IMR-90 (cell line): ENCODE measurements around the gene CCDC148. TPM values are rescaled to one million over a fixed set of nuclear protein-coding genes. Genes with fewer than 3 reads are reported as not detected.

Source experiments
- ATAC-seq: fragments of 200-7000 bp; cut with Tn5 transposase; 2 replicates; pipeline ENCODE4 v1.9.1; 2020; ENCODE audit warnings: low read depth, mild to moderate bottlenecking, moderate library complexity
- BruUV-seq: library from RNA; stranded (reverse); fragments of 400-500 nt; replicated peaks from 2 replicates; lab custom pipeline; 2021; lab: Mats Ljungman, UMichigan
- CTCF ChIA-PET: fragments of 300-600 bp; formaldehyde crosslinking; extraction: SDS; loops from one replicate; lab custom pipeline; 2021; ENCODE audit warnings: antibody characterized with exemption; lab: Yijun Ruan, JAX
- POLR2A ChIA-PET: fragments of 300-600 bp; sonication (Branson Sonifier 250); formaldehyde crosslinking; loops from one replicate; lab custom pipeline; 2022; ENCODE audit warnings: antibody characterized with exemption; ENCODE audit not compliant: unreplicated experiment; lab: Charles Lee
- DNase-seq: peaks from one replicate; pipeline ENCODE4 v3.0.0; 2013
- H2AFZ ChIP-seq: replicated peaks from 2 replicates; pipeline ENCODE3; 2013; ENCODE audit warnings: low read length, mild to moderate bottlenecking; ENCODE audit not compliant: poor library complexity
- H2AK5ac ChIP-seq: 2 replicates; pipeline ENCODE4 v1.6.1; 2013; ENCODE audit warnings: low read depth, low read length, inconsistent platforms
- H2AK9ac ChIP-seq: replicated peaks from 2 replicates; pipeline ENCODE3; 2013; ENCODE audit warnings: mild to moderate bottlenecking, low read depth, low read length, moderate library complexity; ENCODE audit not compliant: poor library complexity
- H2BK120ac ChIP-seq: 2 replicates; pipeline ENCODE4 v1.6.1; 2013; ENCODE audit warnings: low read depth, low read length, inconsistent platforms
- H2BK15ac ChIP-seq: 3 replicates; pipeline ENCODE4 v1.6.1; 2013; ENCODE audit warnings: low read depth, low read length, inconsistent platforms
- H2BK20ac ChIP-seq: 2 replicates; pipeline ENCODE4 v1.6.1; 2013; ENCODE audit warnings: low read depth, mild to moderate bottlenecking, inconsistent platforms, low read length, moderate library complexity
- H2BK5ac ChIP-seq: 2 replicates; pipeline ENCODE4 v1.6.1; 2013; ENCODE audit warnings: mild to moderate bottlenecking, low read depth, low read length, inconsistent platforms; ENCODE audit not compliant: poor library complexity, severe bottlenecking
- H3K14ac ChIP-seq: replicated peaks from 2 replicates; pipeline ENCODE4 v1.6.1; 2013; ENCODE audit warnings: low read depth, low read length, inconsistent platforms
- H3K18ac ChIP-seq: 2 replicates; pipeline ENCODE4 v1.6.1; 2013; ENCODE audit warnings: low read depth, low read length, control low read depth
- H3K23ac ChIP-seq: 2 replicates; pipeline ENCODE4 v1.6.1; 2013; ENCODE audit warnings: low read depth, low read length, inconsistent platforms
- H3K27ac ChIP-seq: 2 replicates; pipeline ENCODE4 v1.5.1; 2013; ENCODE audit warnings: mild to moderate bottlenecking, control low read depth, low read length; ENCODE audit not compliant: insufficient read depth
- H3K27me3 ChIP-seq: 2 replicates; pipeline ENCODE4 v1.6.1; 2013; ENCODE audit warnings: low read length; ENCODE audit not compliant: control insufficient read depth, insufficient read depth
- H3K36me3 ChIP-seq: 2 replicates; pipeline ENCODE4 v1.6.1; 2013; ENCODE audit warnings: low read length, mixed read lengths; ENCODE audit not compliant: control insufficient read depth, insufficient read depth
- H3K4ac ChIP-seq: 2 replicates; pipeline ENCODE4 v1.6.1; 2013; ENCODE audit warnings: low read depth, low read length, inconsistent platforms
- H3K4me1 ChIP-seq: 2 replicates; pipeline ENCODE4 v1.6.1; 2013; ENCODE audit warnings: low read length, mixed read lengths; ENCODE audit not compliant: control insufficient read depth, insufficient read depth
- H3K4me2 ChIP-seq: 2 replicates; pipeline ENCODE4 v1.6.1; 2013; ENCODE audit warnings: low read depth, mild to moderate bottlenecking, control low read depth, low read length, moderate library complexity
- H3K4me3 ChIP-seq: 2 replicates; pipeline ENCODE4 v1.5.1; 2013; ENCODE audit warnings: low read depth, mild to moderate bottlenecking, control low read depth, low read length, moderate library complexity; ENCODE audit not compliant: insufficient read depth
- H3K56ac ChIP-seq: 2 replicates; pipeline ENCODE4 v1.6.1; 2013; ENCODE audit warnings: low read length, inconsistent platforms; ENCODE audit not compliant: insufficient read depth; ENCODE audit errors: extremely low read depth
- H3K79me1 ChIP-seq, 2 experiments: 2 replicates each; pipeline ENCODE4 v1.6.1; 2013; ENCODE audit warnings: low read length in 2 of 2, inconsistent platforms in 1 of 2, low read depth in 1 of 2
- H3K9ac ChIP-seq: 2 replicates; pipeline ENCODE4 v1.6.1; 2013; ENCODE audit warnings: low read depth, low read length, control low read depth
- H3K9me1 ChIP-seq: 2 replicates; pipeline ENCODE4 v1.6.1; 2013; ENCODE audit warnings: low read length, inconsistent platforms; ENCODE audit not compliant: insufficient read depth
- H3K9me3 ChIP-seq: 2 replicates; pipeline ENCODE4 v1.6.1; 2013; ENCODE audit warnings: low read length; ENCODE audit not compliant: control insufficient read depth, insufficient read depth
- H4K20me1 ChIP-seq: 2 replicates; pipeline ENCODE4 v1.6.1; 2013; ENCODE audit warnings: low read length, inconsistent platforms; ENCODE audit not compliant: insufficient read depth
- H4K5ac ChIP-seq: 2 replicates; pipeline ENCODE4 v1.6.1; 2013; ENCODE audit warnings: mild to moderate bottlenecking, low read depth, low read length, control low read depth
- H4K8ac ChIP-seq, 2 experiments: 2 replicates each; pipeline ENCODE4 v1.6.1; 2013; ENCODE audit warnings: low read depth in 2 of 2, low read length in 2 of 2, control low read depth in 1 of 2, inconsistent platforms in 1 of 2
- H4K91ac ChIP-seq: 2 replicates; pipeline ENCODE4 v1.6.1; 2013; ENCODE audit warnings: low read depth, low read length, inconsistent platforms; ENCODE audit not compliant: insufficient read depth
- BHLHE40 ChIP-seq: fragments of 150-350 bp; IDR thresholded peaks from 2 replicates; pipeline ENCODE4 v1.6.1; 2016; ENCODE audit warnings: mild to moderate bottlenecking, low read depth, low read length
- CEBPB ChIP-seq: IDR thresholded peaks from 2 replicates; pipeline ENCODE4 v1.6.1; 2012; ENCODE audit warnings: low read depth, low read length, improper control_type of control experiment
- CHD1 ChIP-seq: IDR thresholded peaks from 2 replicates; pipeline ENCODE4 v1.6.1; 2012; ENCODE audit warnings: low read depth, low read length, improper control_type of control experiment
- ELK1 ChIP-seq: fragments of 150-350 bp; IDR thresholded peaks from 2 replicates; pipeline ENCODE4 v1.6.1; 2016; ENCODE audit warnings: low read depth, mild to moderate bottlenecking, low read length, moderate library complexity, borderline replicate concordance
- FOS ChIP-seq: fragments of 150-350 bp; IDR thresholded peaks from 2 replicates; pipeline ENCODE4 v1.6.1; 2016; ENCODE audit warnings: low read depth, low read length
- MAZ ChIP-seq: IDR thresholded peaks from 2 replicates; pipeline ENCODE4 v1.6.1; 2012; ENCODE audit warnings: low read depth, mild to moderate bottlenecking, low read length, improper control_type of control experiment, moderate library complexity, borderline replicate concordance
- NFE2L2 ChIP-seq: fragments of 150-350 bp; IDR thresholded peaks from 2 replicates; pipeline ENCODE4 v1.6.1; 2016; ENCODE audit warnings: low read depth, mild to moderate bottlenecking, low read length
- POLR2A ChIP-seq: IDR thresholded peaks from 2 replicates; pipeline ENCODE4 v1.6.1; 2012; ENCODE audit warnings: mild to moderate bottlenecking, low read depth, low read length
- SMC3 ChIP-seq: fragments of 150-350 bp; IDR thresholded peaks from 2 replicates; pipeline ENCODE4 v1.6.1; 2016; ENCODE audit warnings: low read depth, mild to moderate bottlenecking, antibody characterized with exemption, low read length, moderate library complexity
- USF2 ChIP-seq: fragments of 150-350 bp; IDR thresholded peaks from 2 replicates; pipeline ENCODE4 v1.6.1; 2017; ENCODE audit warnings: mild to moderate bottlenecking, antibody characterized with exemption, low read length, low read depth
- WGBS, 2 experiments: methylation state at CpG; one replicate each; pipeline versions ENCODE4 v1.1.5 to v1.1.7; 2013; ENCODE audit warnings: missing lambda C conversion rate in 2 of 2; ENCODE audit not compliant: insufficient read length in 1 of 2; ENCODE audit errors: extremely low coverage in 2 of 2; 5-methylcytosine and 5-hydroxymethylcytosine counted together
- dilution Hi-C: fragments of 300-500 bp; cut with HindIII; formaldehyde crosslinking; loops from one replicate; pipeline ENCODE4 v1.14.3; 2018; ENCODE audit warnings: low sequenced_read_pairs; ENCODE audit not compliant: unreplicated experiment
- in situ Hi-C: fragments of 300-500 bp; cut with MboI; formaldehyde crosslinking; loops from 3 replicates; pipeline ENCODE4 v1.14.3; 2019; ENCODE audit warnings: low sequenced_read_pairs, inconsistent platforms, mixed read lengths
- intact Hi-C: fragments of 100-400 bp; cut with micrococcal nuclease; formaldehyde crosslinking; loops from 2 replicates; pipeline ENCODE4 v1.10.0; 2022
- polyA plus RNA-seq, 3 experiments: library from polyadenylated mRNA; depleted of rRNA; stranded (reverse); fragments of >200 nt; gene quantifications; 2 replicates each; pipeline ENCODE4 v1.2.3, GENCODE V29; 2012; ENCODE audit warnings: low replicate concordance in 1 of 3
- total RNA-seq: library from RNA; depleted of rRNA; stranded (reverse); fragments of >200 nt; gene quantifications from 2 replicates; pipeline ENCODE4 v1.2.3, GENCODE V29; 2012

The CCDC148 gene
- total and polyA plus RNA-seq, 2 of the 4 experiments (the other 2 are of a cell fraction): 0.18 to 0.31 TPM

- in situ Hi-C loops (no loop called here), intact Hi-C loops (no loop called here), dilution Hi-C loops (no loop called here)
- Histone ChIP-seq H2BK120ac (no peak overlapping the region), H3K56ac (no peak overlapping the region), H3K27ac (no peak overlapping the region), H3K18ac (no peak overlapping the region), H2BK15ac (no peak overlapping the region), H2BK20ac (no peak overlapping the region), H3K23ac (no peak overlapping the region), H3K4me3 (no peak overlapping the region), H2BK5ac (no peak overlapping the region), H4K5ac (no peak overlapping the region), H3K27me3 (no peaks in the 10 kb centered on the region), H4K91ac (no peak overlapping the region), H3K36me3 (no peaks in the 10 kb centered on the region), H3K9ac (no peak overlapping the region), H3K14ac (no peak overlapping the region), H3K4me2 (no peak overlapping the region), H4K8ac (no peak overlapping the region), H2AFZ (no peak overlapping the region), H2AK5ac (no peak overlapping the region), H3K4me1 (no peaks in the 10 kb centered on the region), H4K20me1 (no peaks in the 10 kb centered on the region), H2AK9ac (no peak overlapping the region), H3K4ac (no peak overlapping the region), H3K9me1 (no peaks in the 10 kb centered on the region), H3K79me1 (no peaks in the 10 kb centered on the region), H3K9me3 (no peaks in the 10 kb centered on the region)
- TF ChIP-seq FOS (no peak), BHLHE40 (no peak), CEBPB (no peak), CHD1 (no peak), ELK1 (no peak), MAZ (no peak), SMC3 (no peak), POLR2A (no peak), USF2 (no peak), NFE2L2 (no peak)
- no CpG with 5 or more reads among the region's 3 CpGs for whole genome bisulfite sequencing, 2 experiments
- ATAC-seq (no peak), DNase-seq (no peak)
- POLR2A ChIA-PET: no interaction called here
- CTCF ChIA-PET: no interaction called here
- no TSS peak for BruUV-seq
Observed at GRCh38 chr2:158142165-158142564, 314.4 kb downstream of the CCDC148 start.
